ENCODE measurements around the gene CD37. TPM values are rescaled to one million over a fixed set of nuclear protein-coding genes. Genes with fewer than 3 reads are reported as not detected.
A peak's percentile ranks its signal among the peaks of the same experiment; 100 is the strongest.

The CD37 gene
- total RNA-seq, 1 experiment from 2014 or later, result not detected

- H3F3A ChIP-seq (ENCODE audit: low read length, unreplicated experiment), result no peaks in the 10 kb centered on the region
- H3K9me3 ChIP-seq (ENCODE audit: low read length), result no peaks in the 10 kb centered on the region
- no peaks in the 10 kb centered on the region for H3K9me2 ChIP-seq (replicated peaks; ENCODE audit: low read length)
- H4K20me1 ChIP-seq (ENCODE audit: low read length), result no peaks in the 10 kb centered on the region
- no peak for TF ChIP-seq EZH2 (IDR thresholded peaks at IDR 0.05; ENCODE audit: low read length, unreplicated experiment)
- TF ChIP-seq CTCF (conservative IDR thresholded peaks at IDR 0.05; ENCODE audit: low read depth, low read length), result no peak
- no peak for TF ChIP-seq EZH2phosphoT487 (IDR thresholded peaks at IDR 0.05; ENCODE audit: borderline replicate concordance, low read length)
- peaks cover 14% of the 10 kb centered on the region for H3K4me1 ChIP-seq (ENCODE audit: insufficient read depth, low read length)
- H2AFZ ChIP-seq (ENCODE audit: low read length), result peak overlapping the region; percentile 86
- POLR2A ChIA-PET (ENCODE audit: unreplicated experiment), result no interaction called here
- CTCF ChIA-PET, result no interaction called here
- H3K4me3 ChIP-seq (ENCODE audit: low read length), result peak overlapping the region; percentile 30; the same call in 1 of the 2 replicates
- H3K27ac ChIP-seq (ENCODE audit: low read length), result no peak overlapping the region
- intact Hi-C loops (cut with micrococcal nuclease), result no loop called here
- H3K27me3 ChIP-seq (ENCODE audit: low read length), result no peaks in the 10 kb centered on the region
- DNase-seq (no peak), ATAC-seq (no peak)
- no peak overlapping the region for H3K9ac ChIP-seq (ENCODE audit: low read length)
- no peaks in the 10 kb centered on the region for H3K79me2 ChIP-seq (ENCODE audit: low read length)
- BruUV-seq (replicated peaks), result no TSS peak
- peaks cover 26% of the 10 kb centered on the region; the same call in 1 of the 2 replicates for H3K36me3 ChIP-seq (ENCODE audit: low read depth, low read length)
- H3K4me2 ChIP-seq (ENCODE audit: low read length), result peak overlapping the region; percentile 83; the same call in 1 of the 2 replicates
These were observed 5.1 kb downstream of the CD37 start for GRCh38 chr19:49340069-49340864.

GRCh38 chr19:49340865-49341718 lies 5.9 kb downstream of the CD37 start:
- no peaks in the 10 kb centered on the region for H3K79me2 ChIP-seq (ENCODE audit: low read length)
- H3K4me2 ChIP-seq (ENCODE audit: low read length), result no peak overlapping the region
- H3K9me3 ChIP-seq (ENCODE audit: low read length), result no peaks in the 10 kb centered on the region
- DNase-seq (no peak), ATAC-seq (no peak)
- no peak overlapping the region for H3K9ac ChIP-seq (ENCODE audit: low read length)
- TF ChIP-seq EZH2 (IDR thresholded peaks at IDR 0.05; ENCODE audit: low read length, unreplicated experiment) (no peak), CTCF (conservative IDR thresholded peaks at IDR 0.05; ENCODE audit: low read depth, low read length) (no peak)
- BruUV-seq (replicated peaks), result TSS peak; percentile 40
- peaks cover 14% of the 10 kb centered on the region for H3K4me1 ChIP-seq (ENCODE audit: insufficient read depth, low read length)
- H3F3A ChIP-seq (ENCODE audit: low read length, unreplicated experiment), result no peaks in the 10 kb centered on the region
- H3K27ac ChIP-seq (ENCODE audit: low read length), result no peak overlapping the region
- H3K36me3 ChIP-seq (ENCODE audit: low read depth, low read length), result peaks cover 26% of the 10 kb centered on the region; the same call in 1 of the 2 replicates
- CTCF ChIA-PET, result no interaction called here
- POLR2A ChIA-PET (ENCODE audit: unreplicated experiment), result no interaction called here
- intact Hi-C loops (cut with micrococcal nuclease), result no loop called here
- no peak overlapping the region for H2AFZ ChIP-seq (ENCODE audit: low read length)
- no peaks in the 10 kb centered on the region for H3K27me3 ChIP-seq (ENCODE audit: low read length)
- no peak overlapping the region for H3K4me3 ChIP-seq (ENCODE audit: low read length)
- H4K20me1 ChIP-seq (ENCODE audit: low read length), result no peaks in the 10 kb centered on the region
- H3K9me2 ChIP-seq (replicated peaks; ENCODE audit: low read length), result no peaks in the 10 kb centered on the region

Measured in PC-3 (cell line).